Stimulated activated CD8-positive, alpha-beta memory T cell treated with anti-CD3 and anti-CD28 coated beads, Interleukin-15, amount 100 ng/mL, for 24 hours (primary cell): Measurements from ENCODE around the gene DLGAP5.

Source experiments
- DNase-seq: peaks from one replicate; pipeline ENCODE4 v3.0.0-alpha.2; 2020; ENCODE audit warnings: low read depth

DLGAP5 gene

DNA sequence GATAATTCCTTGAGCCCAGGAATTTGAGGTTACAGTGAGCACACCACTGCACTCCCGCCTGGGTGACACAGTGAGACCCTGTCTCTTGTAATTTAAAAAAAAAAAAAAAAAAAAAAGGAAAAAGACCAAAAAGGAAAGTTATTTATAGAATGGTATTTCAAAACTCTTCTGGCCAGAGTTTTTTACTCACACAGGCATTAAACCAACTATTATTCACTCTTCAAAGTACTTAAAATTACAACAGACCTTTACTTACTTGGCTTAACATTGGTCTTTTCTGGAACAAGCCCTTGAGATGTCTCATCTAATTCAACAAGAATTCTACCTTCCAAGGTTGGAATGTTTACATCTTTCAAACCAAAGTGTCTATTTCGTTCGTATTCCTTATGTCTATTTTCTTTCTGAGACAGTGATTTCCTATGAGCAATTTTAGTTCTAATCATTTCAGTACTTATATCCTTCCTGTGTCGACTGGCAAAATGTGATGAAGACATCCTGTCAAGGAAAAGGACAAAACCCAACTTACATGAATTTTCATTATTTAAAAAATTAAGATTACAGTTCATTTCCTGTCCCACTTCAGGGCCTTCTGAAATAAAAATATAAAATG lies 2.6 kb downstream of the DLGAP5 start:
- DNase-seq: no peak

DNA sequence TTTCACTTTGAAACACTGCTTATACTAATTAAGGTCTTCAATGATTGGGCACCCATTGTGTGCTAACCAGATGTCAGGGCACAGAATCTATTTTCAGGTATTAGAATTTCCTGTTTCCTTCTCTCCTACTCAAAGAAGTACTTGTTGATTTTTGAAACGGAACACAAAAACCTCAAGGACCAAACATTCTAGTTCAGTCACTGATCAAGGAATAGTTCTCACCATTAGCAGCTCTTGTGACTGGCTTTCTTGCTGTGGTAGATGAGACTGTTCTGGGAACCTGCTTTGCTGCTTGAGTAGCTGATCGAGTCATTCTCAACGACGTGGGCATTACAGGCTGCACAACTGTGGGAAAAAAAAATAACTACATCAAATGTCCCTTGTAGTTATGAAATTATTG lies 11.0 kb downstream of the DLGAP5 start:
- no peak for DNase-seq

DNA sequence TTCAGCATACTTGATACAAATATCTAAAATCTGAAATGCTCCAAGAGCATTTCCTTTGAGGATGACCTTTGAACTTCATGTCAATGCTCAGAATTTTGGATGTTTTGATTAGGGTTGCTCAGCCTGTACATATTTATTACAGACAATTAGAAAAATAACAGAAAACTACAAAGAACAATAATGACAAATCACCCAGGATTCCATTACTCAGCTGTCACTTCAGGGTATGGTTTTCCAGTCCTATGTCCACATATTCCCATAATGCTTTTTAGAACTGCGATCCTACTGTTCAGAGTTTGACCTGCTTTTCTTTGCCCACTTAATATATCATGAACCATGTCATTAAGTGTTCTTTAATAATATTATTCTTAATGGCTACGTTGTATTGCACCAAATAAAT lies 11.4 kb downstream of the DLGAP5 start:
- DNase-seq: no peak

DNA sequence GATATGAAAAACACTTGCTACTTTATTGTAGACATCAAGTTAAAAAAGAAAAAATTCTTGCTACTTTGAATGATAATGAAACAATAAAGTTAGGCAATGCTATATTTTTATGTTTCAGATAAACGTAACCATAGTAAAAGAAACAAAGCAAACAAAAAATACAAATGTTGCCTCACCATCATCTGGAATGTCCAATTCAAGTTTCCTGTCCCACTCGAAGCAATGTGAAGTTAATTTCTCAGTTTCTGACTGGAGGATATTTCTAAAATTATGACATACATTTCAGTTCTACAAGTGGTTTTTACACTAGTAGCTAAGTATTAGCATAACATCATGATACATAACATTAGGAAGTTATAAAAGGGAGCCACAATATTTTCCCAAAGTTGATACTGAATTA lies 20.9 kb downstream of the DLGAP5 start:
- no peak for DNase-seq

DNA sequence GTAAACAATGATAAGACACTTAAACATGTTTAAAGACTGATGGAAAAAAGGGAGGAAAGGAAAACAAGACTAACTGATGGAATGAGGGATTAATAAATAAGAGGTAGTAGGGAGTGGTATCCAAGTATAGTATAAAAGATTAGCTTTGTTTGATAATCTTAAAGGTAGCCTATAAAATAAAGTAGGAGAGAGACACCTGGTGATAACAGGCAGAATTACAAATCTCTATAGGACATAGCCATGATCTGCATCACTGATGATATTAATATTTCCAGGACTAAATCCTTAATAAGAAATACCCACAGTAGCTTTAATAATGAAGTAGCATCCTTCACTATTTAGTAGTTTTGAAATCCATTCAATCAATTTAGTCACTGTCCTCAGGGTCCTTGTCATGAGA lies 30.4 kb downstream of the DLGAP5 start:
- no peak for DNase-seq

DNA sequence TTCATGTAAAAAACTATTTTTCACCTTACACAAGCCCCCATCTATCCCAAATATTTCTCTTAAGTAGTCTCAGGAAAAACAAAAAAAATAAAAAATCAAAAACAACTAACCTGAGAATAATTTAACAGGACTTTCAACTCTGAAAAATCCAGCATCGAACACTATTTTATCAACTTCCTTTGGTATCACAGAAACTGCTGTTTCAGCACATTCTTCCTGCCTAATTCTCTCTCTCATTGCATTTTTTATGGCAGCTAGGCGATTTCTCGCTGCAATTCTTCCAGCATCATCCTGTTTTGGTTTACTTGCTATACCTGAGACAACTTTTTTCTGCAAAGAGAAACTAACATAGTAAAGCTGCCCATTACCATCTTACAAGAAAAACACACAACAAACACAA lies 33.0 kb downstream of the DLGAP5 start:
- no peak for DNase-seq

DNA sequence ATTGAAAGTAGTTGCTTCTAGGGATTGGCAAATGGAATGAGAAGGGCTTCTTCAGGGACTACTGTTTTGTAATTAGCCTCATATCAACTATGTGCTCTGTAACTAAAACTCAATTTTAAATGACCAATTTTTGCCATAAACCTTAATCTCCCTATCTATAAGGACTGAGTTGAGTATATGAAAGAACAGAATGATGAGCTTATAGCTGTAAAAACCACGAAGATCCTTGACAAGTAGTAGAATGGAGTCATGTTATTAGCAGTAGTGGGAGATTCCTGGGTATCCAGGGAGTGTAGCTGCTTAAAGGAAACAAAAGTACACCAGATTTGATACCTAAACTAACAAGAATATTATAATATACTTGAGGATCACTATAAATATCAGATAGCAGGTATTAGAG lies 34.3 kb downstream of the DLGAP5 start:
- DNase-seq: no peak

DNA sequence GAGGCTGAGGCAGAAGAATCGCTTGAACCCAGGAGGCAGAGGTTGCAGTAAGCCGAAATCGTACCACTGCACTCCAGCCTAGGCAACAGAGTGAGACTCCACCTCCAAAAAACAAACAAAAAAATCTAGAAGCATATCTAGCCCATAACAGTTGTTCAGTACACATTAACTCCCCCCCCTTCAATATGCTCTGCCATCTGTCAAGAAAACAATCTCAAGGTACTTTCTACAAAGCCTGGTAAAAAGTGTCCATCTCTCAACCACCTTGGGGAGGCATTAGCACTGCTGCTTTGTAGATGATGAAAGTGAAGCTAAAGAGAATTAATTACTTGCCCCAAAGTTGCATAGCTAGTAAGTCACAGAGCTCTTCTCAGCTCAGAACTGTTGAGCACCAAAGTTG lies 37.4 kb downstream of the DLGAP5 start:
- DNase-seq: no peak

DNA sequence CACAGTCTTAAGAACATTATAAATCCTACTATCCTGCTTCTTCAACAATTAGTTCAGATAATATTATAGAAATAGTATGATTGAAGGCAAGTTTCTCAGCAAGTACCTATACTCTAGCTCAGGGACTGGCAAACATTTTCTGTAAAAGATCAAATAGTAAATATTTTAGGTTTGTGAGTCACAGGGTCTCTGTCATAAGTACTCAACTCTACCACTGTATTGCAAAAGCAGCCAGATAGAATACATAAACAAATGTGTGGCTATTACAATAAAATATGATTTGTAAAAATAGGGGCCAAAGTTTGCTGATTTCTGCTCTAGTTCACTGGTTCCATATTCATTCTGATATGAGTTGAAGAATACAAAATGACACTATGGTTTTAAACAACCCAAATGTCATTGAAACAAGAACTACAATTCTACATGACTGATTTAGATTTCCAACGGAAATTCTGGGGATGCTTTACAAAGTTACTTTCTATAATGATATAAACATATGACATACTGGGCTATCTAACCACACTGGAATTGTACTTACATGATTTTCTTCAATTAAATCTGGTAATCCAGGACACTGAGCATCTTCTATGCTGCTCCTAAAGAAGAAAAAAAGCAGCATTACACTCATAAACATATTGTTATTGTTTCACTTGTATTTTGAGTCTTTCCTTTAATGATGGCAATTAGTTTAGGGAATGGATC lies 39.2 kb downstream of the DLGAP5 start:
- no peak for DNase-seq

DNA sequence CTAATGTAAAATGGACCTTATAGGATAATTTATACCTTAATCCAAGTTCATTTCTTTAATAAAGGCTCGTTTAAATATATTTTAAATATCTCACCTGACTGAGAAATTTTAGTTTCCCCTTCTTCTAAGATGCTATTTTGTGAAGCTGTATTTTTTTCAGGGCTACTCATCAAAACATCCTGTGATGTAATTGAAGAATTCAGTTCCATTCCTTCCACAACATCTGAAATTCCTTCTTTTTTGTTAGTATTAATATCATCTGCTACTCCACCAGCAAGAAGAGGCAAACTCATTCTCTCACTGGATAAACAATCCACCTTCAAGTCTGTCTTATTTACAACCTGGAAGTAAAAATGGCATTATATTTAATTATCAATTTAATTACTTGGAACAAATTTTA lies 39.8 kb downstream of the DLGAP5 start:
- DNase-seq: no peak

DNA sequence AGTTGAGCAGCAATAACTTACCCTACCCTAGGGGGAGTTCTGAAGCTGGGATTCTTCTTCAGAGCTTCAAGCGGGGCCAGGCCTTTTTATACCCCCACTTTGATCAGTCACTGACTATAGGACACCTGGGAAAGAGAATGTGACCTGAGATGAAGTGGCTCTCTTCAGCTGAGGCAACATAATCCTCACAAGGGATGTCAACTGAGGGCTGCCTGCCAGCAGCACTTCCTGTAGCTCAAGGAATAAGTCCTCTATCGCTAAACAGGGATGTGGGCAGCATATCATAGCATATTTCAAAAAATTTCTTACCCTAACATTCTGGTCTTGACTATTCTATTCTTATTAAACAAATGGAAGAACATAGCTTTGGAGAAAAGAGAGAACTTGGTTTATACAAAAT lies 45.0 kb downstream of the DLGAP5 start:
- no peak for DNase-seq

DNA sequence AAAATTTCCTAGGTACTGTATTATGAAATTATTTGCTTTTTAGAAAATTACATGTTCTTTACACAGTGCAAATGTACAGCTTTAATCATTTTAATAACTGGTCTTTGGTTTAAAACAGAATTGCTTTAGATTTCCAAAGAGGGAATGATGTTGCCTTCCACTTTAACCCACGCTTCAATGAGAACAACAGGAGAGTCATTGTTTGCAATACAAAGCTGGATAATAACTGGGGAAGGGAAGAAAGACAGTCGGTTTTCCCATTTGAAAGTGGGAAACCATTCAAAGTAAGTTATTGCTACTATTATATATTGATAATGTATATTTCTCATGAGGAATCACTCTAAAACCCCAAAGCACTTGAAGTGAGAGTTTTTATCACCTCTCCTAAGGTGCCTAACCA lies 48.9 kb downstream of the DLGAP5 start:
- no peak for DNase-seq

DNA sequence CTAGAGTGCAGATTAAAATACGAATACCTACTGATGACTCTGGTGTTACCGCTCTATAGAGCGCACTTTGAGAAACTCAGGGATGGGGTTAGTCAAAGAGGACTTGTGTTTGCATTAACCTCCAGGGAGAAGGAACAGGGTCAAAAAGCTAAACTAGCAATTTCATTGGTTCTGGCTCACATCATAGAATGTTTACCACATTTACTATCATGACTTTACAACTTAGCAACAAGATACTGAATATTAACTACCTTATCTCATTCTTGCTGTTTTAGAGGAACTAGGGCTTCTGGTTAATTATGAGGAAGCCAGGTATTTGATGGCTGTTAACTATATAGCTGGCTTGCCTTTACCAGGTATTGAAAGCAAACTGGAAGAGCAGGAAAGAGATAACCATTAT lies 49.6 kb downstream of the DLGAP5 start:
- DNase-seq: no peak

DNA sequence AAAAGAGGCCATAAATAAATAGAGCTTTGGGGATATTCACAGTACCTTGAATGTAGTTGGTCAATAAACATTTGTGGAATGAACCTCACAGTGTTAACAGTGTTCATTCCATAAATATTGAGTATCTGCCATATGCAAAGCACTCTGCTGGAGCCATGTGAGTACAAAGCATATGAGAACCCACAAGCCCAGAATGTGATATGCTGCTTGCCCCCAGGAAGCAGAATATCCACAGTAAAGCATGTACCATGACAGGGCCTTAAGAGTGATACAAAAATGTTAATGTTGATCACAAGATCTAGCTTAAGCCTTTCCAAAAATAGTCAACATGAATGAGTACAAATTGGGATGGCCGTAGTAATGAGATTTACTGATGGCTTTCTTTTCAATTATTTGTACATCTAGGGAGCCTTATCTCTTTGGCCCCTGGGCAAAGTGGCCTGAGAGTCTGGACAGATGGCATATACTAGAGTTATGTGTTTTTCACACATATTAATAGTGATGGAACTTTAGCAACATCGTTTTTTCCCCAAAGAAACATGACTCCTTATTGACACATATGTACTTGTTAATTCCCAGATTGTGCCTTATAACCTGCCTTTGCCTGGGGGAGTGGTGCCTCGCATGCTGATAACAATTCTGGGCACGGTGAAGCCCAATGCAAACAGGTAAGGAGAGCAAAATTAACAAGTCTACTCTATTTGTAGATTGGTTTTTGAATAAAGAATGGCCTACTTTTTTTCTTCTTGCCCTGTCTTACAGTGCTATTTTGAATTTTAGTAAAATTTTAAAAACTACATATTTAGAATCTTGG lies 51.5 kb downstream of the DLGAP5 start:
- no peak for DNase-seq

DNA sequence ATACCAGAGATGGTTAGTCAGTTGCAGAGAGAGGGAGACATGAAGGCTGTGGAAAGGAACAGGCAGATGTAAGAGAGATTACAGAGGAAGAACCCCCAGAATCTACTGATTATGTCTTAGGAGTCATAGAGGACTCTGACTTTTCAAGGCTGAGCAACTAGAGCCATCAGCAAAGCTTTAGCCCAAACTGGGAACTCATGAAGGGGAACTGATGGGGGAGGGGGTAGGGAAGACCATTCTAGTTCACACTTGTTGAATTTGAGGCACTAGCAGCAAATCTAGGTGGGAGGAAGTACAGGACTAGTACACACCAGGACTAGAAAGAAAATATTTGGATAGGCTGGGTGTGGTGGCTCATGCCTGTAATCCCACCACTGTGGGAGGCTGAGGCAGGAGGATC lies 52.2 kb downstream of the DLGAP5 start:
- DNase-seq: no peak

DNA sequence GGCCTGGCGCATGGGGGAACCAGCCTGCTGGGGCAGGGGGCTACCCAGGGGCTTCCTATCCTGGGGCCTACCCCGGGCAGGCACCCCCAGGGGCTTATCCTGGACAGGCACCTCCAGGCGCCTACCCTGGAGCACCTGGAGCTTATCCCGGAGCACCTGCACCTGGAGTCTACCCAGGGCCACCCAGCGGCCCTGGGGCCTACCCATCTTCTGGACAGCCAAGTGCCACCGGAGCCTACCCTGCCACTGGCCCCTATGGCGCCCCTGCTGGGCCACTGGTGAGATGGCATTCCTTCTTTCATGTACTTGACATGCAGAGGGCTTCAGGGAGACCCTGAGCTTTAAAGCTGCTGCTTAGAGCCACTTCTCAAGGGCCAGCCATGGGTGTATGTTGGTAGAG lies 53.3 kb downstream of the DLGAP5 start:
- DNase-seq: no peak

DNA sequence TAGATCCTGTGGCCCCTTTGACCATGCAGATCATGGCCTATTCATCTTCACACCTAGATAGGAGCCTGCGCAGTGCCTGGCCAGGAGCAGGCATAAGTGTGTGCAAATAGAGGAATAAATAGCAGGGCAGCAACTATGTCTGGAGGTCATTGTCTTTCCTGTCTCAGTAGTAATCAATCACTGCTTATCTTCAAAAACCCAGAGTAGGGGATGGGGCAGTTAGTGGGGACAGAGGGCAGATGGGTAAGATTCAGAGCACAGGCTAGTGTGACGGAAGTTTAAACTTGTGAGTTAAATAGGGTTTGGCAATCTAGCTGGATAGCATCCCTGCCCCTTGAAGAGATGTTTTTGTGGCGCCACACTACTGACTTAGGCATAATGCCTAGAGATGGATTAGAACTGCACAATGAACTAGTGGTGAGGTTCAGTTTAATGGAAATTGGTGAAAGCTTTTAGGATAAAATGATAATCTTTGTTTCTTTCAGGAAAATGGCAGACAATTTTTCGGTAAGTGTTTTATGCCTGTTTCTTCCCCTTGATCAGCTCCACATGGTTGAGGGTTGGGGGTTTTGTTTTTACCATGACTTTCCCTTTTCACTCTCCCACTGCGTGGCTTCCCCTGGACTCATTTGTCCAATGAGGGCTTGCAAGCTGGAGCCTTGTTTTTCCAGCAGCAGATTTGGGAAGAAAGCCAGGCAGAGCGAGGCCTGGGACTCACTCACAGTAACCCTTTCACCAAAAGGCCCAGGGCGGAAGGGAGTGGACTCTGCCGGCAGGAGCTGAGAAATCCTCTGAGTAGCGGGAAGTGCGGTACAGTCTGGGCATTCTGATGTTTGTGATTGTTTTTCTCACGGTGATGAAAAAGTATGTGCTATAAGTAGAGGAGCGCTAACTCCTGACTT lies 54.2 kb downstream of the DLGAP5 start:
- DNase-seq: no peak

DNA sequence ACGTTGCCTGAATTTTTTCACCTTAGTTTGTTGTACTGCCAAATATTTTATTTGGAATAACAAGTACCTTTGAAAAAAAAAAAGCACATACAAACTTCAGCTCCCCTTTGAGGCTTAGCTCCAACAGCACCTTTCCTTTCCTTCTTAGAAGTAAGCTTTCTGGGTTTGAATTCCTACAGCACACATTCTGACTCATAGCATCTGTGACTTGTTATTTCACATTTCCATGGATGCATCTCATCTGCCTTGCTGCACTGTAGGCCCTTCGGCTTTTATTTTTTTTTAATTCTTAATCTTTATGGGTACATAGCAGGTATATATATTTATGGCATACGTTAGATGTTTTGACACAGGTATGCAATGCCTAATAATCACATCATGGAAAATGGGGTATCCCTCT lies 55.1 kb downstream of the DLGAP5 start:
- no peak for DNase-seq

DNA sequence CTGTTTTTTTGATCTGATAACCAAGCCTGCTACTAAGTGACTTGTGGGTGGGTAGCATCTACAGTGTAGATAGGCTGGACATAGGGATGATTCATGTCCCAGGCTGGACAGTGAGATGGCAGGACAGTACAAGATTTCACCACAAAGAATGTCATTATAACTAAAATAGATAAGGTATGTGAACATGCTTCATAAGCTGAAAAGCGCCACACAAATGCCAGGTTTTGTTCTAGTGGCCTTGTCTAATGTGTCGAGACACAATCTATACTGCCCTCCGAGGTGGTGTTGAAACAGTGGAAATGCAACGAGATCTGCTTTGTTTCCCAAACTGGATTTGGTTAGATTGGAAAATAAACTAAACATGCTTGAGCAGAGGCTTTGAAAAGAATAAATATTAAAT lies 58.0 kb downstream of the DLGAP5 start:
- DNase-seq: no peak

DNA sequence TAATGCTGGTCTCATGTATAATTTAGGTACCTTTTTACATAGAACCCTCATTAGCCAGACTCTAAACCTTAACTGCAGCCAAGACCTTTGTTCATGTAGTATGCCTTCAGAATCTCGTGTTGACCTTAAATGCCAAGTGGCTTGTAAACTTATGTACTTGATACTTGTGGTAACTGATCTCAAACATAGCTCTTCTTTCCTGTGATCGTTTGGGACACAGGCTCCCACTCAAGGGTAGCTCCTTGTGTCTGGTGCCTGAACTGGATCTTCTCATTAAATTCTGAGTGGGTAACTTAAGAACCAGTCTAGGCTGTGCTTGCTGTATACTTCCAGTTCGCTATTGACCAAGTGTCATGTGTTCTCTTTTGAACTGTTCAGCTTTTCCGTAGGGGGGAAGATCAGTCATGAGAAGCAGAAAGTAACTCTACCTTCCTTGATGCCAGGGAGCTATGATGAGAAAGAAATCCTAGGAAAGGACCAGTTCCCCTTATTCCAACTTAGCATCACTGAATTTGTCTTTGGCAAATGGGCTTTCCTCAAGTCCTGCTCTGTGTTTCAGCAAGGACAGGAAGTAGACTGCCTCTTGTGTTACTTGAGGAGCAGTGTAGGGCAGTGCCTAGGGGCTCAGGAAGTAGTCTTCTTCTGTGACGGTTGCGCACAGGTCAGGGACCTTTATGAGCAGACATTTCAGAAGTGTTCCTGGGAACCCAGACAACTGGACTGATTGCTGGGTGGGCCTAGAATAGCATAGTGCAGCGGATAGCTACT lies 59.8 kb downstream of the DLGAP5 start:
- no peak for DNase-seq

DNA sequence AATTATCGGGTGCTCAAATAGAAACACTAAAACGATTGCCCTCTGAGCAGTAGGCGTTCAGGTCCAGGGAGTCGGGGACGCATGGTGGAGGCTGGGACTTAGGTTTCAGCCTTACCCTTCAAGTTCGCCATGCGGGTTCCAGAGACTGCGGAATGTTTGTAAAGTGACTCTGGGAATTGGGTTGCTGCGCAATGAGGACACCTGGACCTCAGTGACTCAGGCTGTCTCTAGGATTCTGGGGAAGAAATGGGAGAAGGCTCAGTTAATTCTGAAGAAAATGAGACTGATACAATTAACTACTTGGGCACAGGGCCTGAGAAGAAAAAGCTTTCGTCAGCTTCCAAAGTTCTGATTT lies 61.2 kb downstream of the DLGAP5 start:
- DNase-seq: no peak
